Type B pancreatic cell (in vitro differentiated cells): Measurements from ENCODE around the gene NOD1. TPM values are rescaled to one million over a fixed set of nuclear protein-coding genes. Genes with fewer than 3 reads are reported as not detected.

Experiments used
- DNase-seq: peaks from one replicate; pipeline ENCODE4 v3.0.0; 2021; ENCODE audit warnings: mixed read lengths; ENCODE audit not compliant: unreplicated experiment; ENCODE audit errors: extremely low spot score
- H3K27ac Mint-ChIP-seq: 2 replicates; pipeline ENCODE4 v1.8.0; 2021; ENCODE audit warnings: mild to moderate bottlenecking, mixed read lengths
- H3K27me3 Mint-ChIP-seq: 2 replicates; pipeline ENCODE4 v1.8.0; 2021; ENCODE audit warnings: mixed read lengths
- H3K36me3 Mint-ChIP-seq: 2 replicates; pipeline ENCODE4 v1.8.0; 2021; ENCODE audit warnings: mixed read lengths
- H3K4me1 Mint-ChIP-seq: one replicate; pipeline ENCODE4 v1.8.0; 2021; ENCODE audit warnings: mixed read lengths; ENCODE audit not compliant: unreplicated experiment
- H3K4me3 Mint-ChIP-seq: 2 replicates; pipeline ENCODE4 v1.8.0; 2021; ENCODE audit warnings: mild to moderate bottlenecking, mixed read lengths
- H3K9me3 Mint-ChIP-seq: 2 replicates; pipeline ENCODE4 v1.8.0; 2021; ENCODE audit warnings: mixed read lengths
- total RNA-seq: library from RNA; stranded (reverse); gene quantifications from 2 replicates; pipeline ENCODE4 v1.2.1, GENCODE V29; 2021; ENCODE audit warnings: low replicate concordance
- TF ChIP-seq, protein P1 (sequence below): fragments of 200-600 bp; sonication (generic); conservative IDR thresholded peaks from 2 replicates; pipeline ENCODE4 v1.5.0; 2021; ENCODE audit warnings: antibody characterized with exemption, mild to moderate bottlenecking

Gene NOD1
- total RNA-seq, 1 donor from 2014 or later, result 10.9 TPM

DNA sequence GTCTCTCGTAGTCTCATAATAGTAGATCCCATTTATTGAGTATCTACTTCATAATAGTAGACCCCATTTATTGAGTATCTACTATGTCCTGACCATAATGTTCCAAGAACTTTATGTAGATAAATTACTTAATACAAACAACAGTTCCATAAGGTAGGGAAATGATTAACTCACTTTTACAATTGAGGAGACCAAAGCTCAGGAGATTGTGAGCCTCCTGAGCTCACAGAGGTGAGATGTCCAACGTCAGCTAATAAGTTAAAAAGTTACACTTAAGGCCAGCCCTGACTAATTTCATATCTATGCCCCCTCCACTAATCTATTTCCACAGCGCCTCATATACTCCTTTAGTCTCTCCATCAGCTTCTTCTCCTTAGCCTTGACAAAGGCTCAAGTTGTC, 43.6 kb upstream of the NOD1 start:
- H3K4me1 Mint-ChIP-seq, result no peaks in the 10 kb centered on the region
- no peaks in the 10 kb centered on the region for H3K9me3 Mint-ChIP-seq
- no peak overlapping the region for H3K27ac Mint-ChIP-seq
- no peak overlapping the region for H3K4me3 Mint-ChIP-seq
- DNase-seq, result no peak
- no peaks in the 10 kb centered on the region for H3K36me3 Mint-ChIP-seq
- no peaks in the 10 kb centered on the region for H3K27me3 Mint-ChIP-seq
- TF ChIP-seq, protein P1, sequence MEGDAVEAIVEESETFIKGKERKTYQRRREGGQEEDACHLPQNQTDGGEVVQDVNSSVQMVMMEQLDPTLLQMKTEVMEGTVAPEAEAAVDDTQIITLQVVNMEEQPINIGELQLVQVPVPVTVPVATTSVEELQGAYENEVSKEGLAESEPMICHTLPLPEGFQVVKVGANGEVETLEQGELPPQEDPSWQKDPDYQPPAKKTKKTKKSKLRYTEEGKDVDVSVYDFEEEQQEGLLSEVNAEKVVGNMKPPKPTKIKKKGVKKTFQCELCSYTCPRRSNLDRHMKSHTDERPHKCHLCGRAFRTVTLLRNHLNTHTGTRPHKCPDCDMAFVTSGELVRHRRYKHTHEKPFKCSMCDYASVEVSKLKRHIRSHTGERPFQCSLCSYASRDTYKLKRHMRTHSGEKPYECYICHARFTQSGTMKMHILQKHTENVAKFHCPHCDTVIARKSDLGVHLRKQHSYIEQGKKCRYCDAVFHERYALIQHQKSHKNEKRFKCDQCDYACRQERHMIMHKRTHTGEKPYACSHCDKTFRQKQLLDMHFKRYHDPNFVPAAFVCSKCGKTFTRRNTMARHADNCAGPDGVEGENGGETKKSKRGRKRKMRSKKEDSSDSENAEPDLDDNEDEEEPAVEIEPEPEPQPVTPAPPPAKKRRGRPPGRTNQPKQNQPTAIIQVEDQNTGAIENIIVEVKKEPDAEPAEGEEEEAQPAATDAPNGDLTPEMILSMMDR, result no peak

- Mint-ChIP-seq H3K4me1 (no peaks in the 10 kb centered on the region), H3K9me3 (no peaks in the 10 kb centered on the region), H3K36me3 (no peaks in the 10 kb centered on the region), H3K27ac (peak overlapping the region; percentile 73), H3K27me3 (no peaks in the 10 kb centered on the region), H3K4me3 (no peak overlapping the region)
- TF ChIP-seq, protein P1, result no peak
- no peak for DNase-seq
Measured at GRCh38 chr7:30521532-30521931, 42.9 kb upstream of the NOD1 start.

DNA sequence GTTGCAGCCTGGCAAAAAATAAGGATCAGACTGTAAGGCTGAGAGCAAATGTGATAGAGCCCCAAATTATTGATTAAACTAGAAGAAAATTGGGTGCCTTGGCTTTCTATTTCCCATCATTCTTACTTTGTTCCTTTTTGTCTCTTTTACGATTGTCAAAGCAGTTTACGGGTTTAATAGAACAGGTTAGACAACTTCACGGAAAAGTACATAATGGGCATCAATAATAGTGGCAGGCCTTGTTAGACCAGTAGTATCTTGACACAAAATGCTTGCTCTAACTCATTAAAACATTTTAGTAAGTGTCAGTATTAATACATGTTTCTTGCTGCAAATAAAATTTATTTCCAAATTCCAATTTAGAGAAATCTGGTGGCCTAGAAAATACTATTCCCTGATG, 40.5 kb upstream of the NOD1 start:
- Mint-ChIP-seq H3K27ac (peak overlapping the region; percentile 42), H3K4me1 (no peaks in the 10 kb centered on the region), H3K4me3 (peak overlapping the region; percentile 27), H3K27me3 (no peaks in the 10 kb centered on the region), H3K9me3 (no peaks in the 10 kb centered on the region), H3K36me3 (no peaks in the 10 kb centered on the region)
- DNase-seq, result no peak
- TF ChIP-seq, protein P1, result no peak

- Mint-ChIP-seq H3K4me1 (peaks cover 6% of the 10 kb centered on the region), H3K36me3 (no peaks in the 10 kb centered on the region), H3K27me3 (no peaks in the 10 kb centered on the region), H3K9me3 (no peaks in the 10 kb centered on the region), H3K27ac (no peak overlapping the region), H3K4me3 (no peak overlapping the region)
- TF ChIP-seq, protein P1, result no peak
- DNase-seq, result no peak
Measured at GRCh38 chr7:30515761-30516160, 37.2 kb upstream of the NOD1 start.

- Mint-ChIP-seq H3K27ac (no peak overlapping the region), H3K4me3 (no peak overlapping the region), H3K9me3 (no peaks in the 10 kb centered on the region), H3K4me1 (peaks cover 6% of the 10 kb centered on the region), H3K36me3 (no peaks in the 10 kb centered on the region), H3K27me3 (no peaks in the 10 kb centered on the region)
- TF ChIP-seq, protein P1, result no peak
- DNase-seq, result no peak
Measured at GRCh38 chr7:30514776-30515175, 36.2 kb upstream of the NOD1 start.

- H3K27me3 Mint-ChIP-seq, result no peaks in the 10 kb centered on the region
- no peaks in the 10 kb centered on the region for H3K36me3 Mint-ChIP-seq
- H3K4me3 Mint-ChIP-seq, result no peak overlapping the region
- TF ChIP-seq, protein P1, result no peak
- no peak overlapping the region for H3K27ac Mint-ChIP-seq
- peaks cover 6% of the 10 kb centered on the region for H3K4me1 Mint-ChIP-seq
- no peaks in the 10 kb centered on the region for H3K9me3 Mint-ChIP-seq
- no peak for DNase-seq
Measured at GRCh38 chr7:30514177-30514576, 35.6 kb upstream of the NOD1 start.
